Astrocyte (in vitro differentiated cells and primary cell): Measurements from ENCODE around the gene ZG16. TPM values are rescaled to one million over a fixed set of nuclear protein-coding genes. Genes with fewer than 3 reads are reported as not detected.
A peak's percentile ranks its signal among the peaks of the same experiment; 100 is the strongest.
"Not testable (repeated sequence)": the region's sequence is repeated elsewhere in the genome, so short reads cannot be mapped to it uniquely, and the experiment has no call there.

Source experiments
- DNase-seq: peaks from one replicate; pipeline ENCODE4 v3.0.0-alpha.2; 2010; ENCODE audit warnings: low read depth
- FAIRE-seq: peaks from 2 replicates; lab custom pipeline; 2011; peaks lifted over from hg19 to GRCh38; lab: Jason Lieb, UNC
- H2AFZ ChIP-seq: 2 replicates; pipeline ENCODE4 v1.6.0; 2012; ENCODE audit warnings: low read depth, low read length, inconsistent platforms
- H3K27ac ChIP-seq: 2 replicates; pipeline ENCODE4 v1.5.1; 2011; ENCODE audit warnings: low read depth, low read length, inconsistent platforms
- H3K27me3 ChIP-seq: 2 replicates; pipeline ENCODE4 v1.6.0; 2011; ENCODE audit warnings: low read length, inconsistent platforms; ENCODE audit not compliant: insufficient read depth
- H3K36me3 ChIP-seq: 2 replicates; pipeline ENCODE4 v1.5.1; 2011; ENCODE audit warnings: low read length, inconsistent platforms; ENCODE audit not compliant: insufficient read depth
- H3K4me1 ChIP-seq: 2 replicates; pipeline ENCODE4 v1.5.1; 2011; ENCODE audit warnings: low read length, inconsistent platforms; ENCODE audit not compliant: insufficient read depth
- H3K4me2 ChIP-seq: 2 replicates; pipeline ENCODE4 v1.6.0; 2012; ENCODE audit warnings: low read length, inconsistent platforms
- H3K4me3 ChIP-seq: 2 replicates; pipeline ENCODE4 v1.5.1; 2011; ENCODE audit warnings: low read depth, mild to moderate bottlenecking, low read length, inconsistent platforms; ENCODE audit not compliant: insufficient read depth
- H3K79me2 ChIP-seq: 2 replicates; pipeline ENCODE4 v1.6.0; 2012; ENCODE audit warnings: mild to moderate bottlenecking, low read length, inconsistent platforms; ENCODE audit not compliant: insufficient read depth
- H3K9ac ChIP-seq: 2 replicates; pipeline ENCODE4 v1.6.0; 2012; ENCODE audit warnings: mild to moderate bottlenecking, low read length, inconsistent platforms
- H3K9me3 ChIP-seq: 2 replicates; pipeline ENCODE4 v1.5.1; 2012; ENCODE audit warnings: low read depth, mild to moderate bottlenecking, low read length, inconsistent platforms; ENCODE audit not compliant: insufficient read depth
- H4K20me1 ChIP-seq: 2 replicates; pipeline ENCODE4 v1.6.0; 2012; ENCODE audit warnings: low read length, inconsistent platforms; ENCODE audit not compliant: insufficient read depth
- H3K27ac Mint-ChIP-seq: one replicate; pipeline ENCODE4 v1.8.0; 2021; ENCODE audit warnings: mild to moderate bottlenecking, mixed read lengths; ENCODE audit not compliant: unreplicated experiment
- H3K27me3 Mint-ChIP-seq: one replicate; pipeline ENCODE4 v1.8.0; 2021; ENCODE audit warnings: low read depth, mixed read lengths; ENCODE audit not compliant: unreplicated experiment
- H3K36me3 Mint-ChIP-seq: one replicate; pipeline ENCODE4 v1.8.0; 2021; ENCODE audit warnings: low read depth, mixed read lengths; ENCODE audit not compliant: unreplicated experiment
- H3K4me1 Mint-ChIP-seq: one replicate; pipeline ENCODE4 v1.8.0; 2021; ENCODE audit warnings: low read depth, mixed read lengths; ENCODE audit not compliant: unreplicated experiment
- H3K4me3 Mint-ChIP-seq: one replicate; pipeline ENCODE4 v1.8.0; 2021; ENCODE audit warnings: mild to moderate bottlenecking, moderate library complexity, mixed read lengths; ENCODE audit not compliant: unreplicated experiment
- H3K9me3 Mint-ChIP-seq: one replicate; pipeline ENCODE4 v1.8.0; 2021; ENCODE audit warnings: mild to moderate bottlenecking, mixed read lengths; ENCODE audit not compliant: unreplicated experiment
- CTCF ChIP-seq: IDR thresholded peaks from 2 replicates; pipeline ENCODE4 v1.5.1; 2011; ENCODE audit warnings: low read depth, mild to moderate bottlenecking, inconsistent platforms, low read length, moderate library complexity; ENCODE audit not compliant: insufficient read depth
- EZH2 ChIP-seq: IDR thresholded peaks from 2 replicates; pipeline ENCODE4 v1.6.1; 2012; ENCODE audit warnings: mild to moderate bottlenecking, low read length, inconsistent platforms; ENCODE audit not compliant: insufficient read depth
- total RNA-seq: library from RNA; stranded (reverse); gene quantifications from 2 replicates; pipeline ENCODE4 v1.2.1, GENCODE V29; 2021

Gene ZG16
- total RNA-seq, 1 donor from 2014 or later, result not detected

- H3K9ac ChIP-seq, result no peak overlapping the region
- H2AFZ ChIP-seq, result no peak overlapping the region
- no peak overlapping the region for H3K27ac ChIP-seq
- no peaks in the 10 kb centered on the region for H3K4me1 Mint-ChIP-seq
- peaks cover 24% of the 10 kb centered on the region for H3K27me3 Mint-ChIP-seq
- H3K9me3 ChIP-seq, result no peaks in the 10 kb centered on the region
- H3K36me3 ChIP-seq, result no peaks in the 10 kb centered on the region
- H3K36me3 Mint-ChIP-seq, result no peaks in the 10 kb centered on the region
- H3K4me3 Mint-ChIP-seq, result no peak overlapping the region
- no peaks in the 10 kb centered on the region for H3K79me2 ChIP-seq
- peaks cover 4% of the 10 kb centered on the region for H3K9me3 Mint-ChIP-seq
- FAIRE-seq, result no peak
- H3K27ac Mint-ChIP-seq, result no peak overlapping the region
- no peaks in the 10 kb centered on the region for H3K4me1 ChIP-seq
- H4K20me1 ChIP-seq, result no peaks in the 10 kb centered on the region
- H3K4me2 ChIP-seq, result no peak overlapping the region
- H3K27me3 ChIP-seq, result peaks cover 14% of the 10 kb centered on the region
- TF ChIP-seq EZH2, result no peak
- TF ChIP-seq CTCF, result no peak
- no peak overlapping the region for H3K4me3 ChIP-seq
- DNase-seq, result no peak
Measured at GRCh38 chr16:29784157-29784556, 6.1 kb downstream of the ZG16 start.

- Mint-ChIP-seq H3K4me3 (peak overlapping the region; percentile 45), H3K9me3 (peaks cover 2% of the 10 kb centered on the region), H3K4me1 (no peaks in the 10 kb centered on the region), H3K27me3 (peaks cover 16% of the 10 kb centered on the region), H3K27ac (no peak overlapping the region), H3K36me3 (no peaks in the 10 kb centered on the region)
- TF ChIP-seq CTCF (peak; percentile 56), EZH2 (no peak)
- H2AFZ ChIP-seq, result peak overlapping the region; percentile 98
- H4K20me1 ChIP-seq, result no peaks in the 10 kb centered on the region
- no peaks in the 10 kb centered on the region for H3K79me2 ChIP-seq
- FAIRE-seq (no peak), DNase-seq (peak; percentile 43)
- H3K9me3 ChIP-seq, result no peaks in the 10 kb centered on the region
- peaks cover 2% of the 10 kb centered on the region for H3K4me1 ChIP-seq
- no peak overlapping the region for H3K9ac ChIP-seq
- H3K27ac ChIP-seq, result no peak overlapping the region
- peak overlapping the region; percentile 78 for H3K4me2 ChIP-seq
- H3K4me3 ChIP-seq, result peak overlapping the region; percentile 32
- H3K27me3 ChIP-seq, result peaks cover 11% of the 10 kb centered on the region
- H3K36me3 ChIP-seq, result no peaks in the 10 kb centered on the region
Measured at GRCh38 chr16:29784901-29785500, 6.9 kb downstream of the ZG16 start.

- not testable (repeated sequence) for H3K27ac ChIP-seq, H4K20me1 ChIP-seq, FAIRE-seq, H3K36me3 ChIP-seq, H3K36me3 Mint-ChIP-seq, H3K9me3 Mint-ChIP-seq, H3K9ac ChIP-seq, H3K4me1 Mint-ChIP-seq, H3K4me3 ChIP-seq, H3K4me2 ChIP-seq, H3K27me3 ChIP-seq, H2AFZ ChIP-seq, H3K4me3 Mint-ChIP-seq, DNase-seq, H3K27me3 Mint-ChIP-seq, H3K9me3 ChIP-seq
- peak overlapping the region; percentile 41 for H3K27ac Mint-ChIP-seq
- Histone ChIP-seq H3K4me1 (peaks cover 11% of the 10 kb centered on the region), H3K79me2 (peaks cover 16% of the 10 kb centered on the region)
Measured at GRCh38 chr16:29787155-29787554, 9.1 kb downstream of the ZG16 start.
